Thymus (tissue), 11 donors: ENCODE results near the gene TMEM145. TPM values are rescaled to one million over a fixed set of nuclear protein-coding genes. Genes with fewer than 3 reads are reported as not detected.
"Not testable (repeated sequence)": the region's sequence is repeated elsewhere in the genome, so short reads cannot be mapped to it uniquely, and the experiment has no call there.

ENCODE experiments used
- DNase-seq, 9 donors: peaks; one replicate each; pipeline ENCODE4 v3.0.0-alpha.2; 2013; ENCODE audit warnings: low spot score in 9 of 9, low read depth in 6 of 9, missing footprints in 1 of 9
- H3K27ac ChIP-seq, 2 donors: one replicate each; pipeline ENCODE4 v1.5.1; 2013; ENCODE audit warnings: control low read depth in 1 of 2, low read depth in 1 of 2, low read length in 1 of 2, mild to moderate bottlenecking in 1 of 2, moderate library complexity in 1 of 2
- H3K27me3 ChIP-seq, 2 donors: one replicate each; pipeline ENCODE4 v1.5.1; 2013; ENCODE audit warnings: low read length in 1 of 2; ENCODE audit not compliant: control insufficient read depth in 2 of 2, insufficient read depth in 1 of 2
- H3K36me3 ChIP-seq, 2 donors: one replicate each; pipeline ENCODE4 v1.5.1; 2013; ENCODE audit warnings: low read length in 1 of 2, mild to moderate bottlenecking in 1 of 2, moderate library complexity in 1 of 2; ENCODE audit not compliant: control insufficient read depth in 2 of 2, insufficient read depth in 2 of 2
- H3K4me1 ChIP-seq, 2 donors: one replicate each; pipeline ENCODE4 v1.5.1; 2013; ENCODE audit warnings: low read length in 2 of 2; ENCODE audit not compliant: control insufficient read depth in 2 of 2, insufficient read depth in 2 of 2
- H3K4me3 ChIP-seq, 2 donors: one replicate each; pipeline ENCODE4 v1.5.1; 2013; ENCODE audit warnings: low read length in 2 of 2, control low read depth in 1 of 2, mild to moderate bottlenecking in 1 of 2
- H3K9me3 ChIP-seq, 2 donors: one replicate each; pipeline ENCODE4 v1.5.1; 2013; ENCODE audit warnings: low read length in 1 of 2, mild to moderate bottlenecking in 1 of 2; ENCODE audit not compliant: control insufficient read depth in 2 of 2, insufficient read depth in 1 of 2
- WGBS: extraction: QIAGEN DNeasy Blood & Tissue Kit; methylation state at CpG from one replicate; pipeline ENCODE4 v1.1.7; 2013; 5-methylcytosine and 5-hydroxymethylcytosine counted together
- polyA plus RNA-seq: library from polyadenylated mRNA; stranded (reverse); fragments of 200-250 nt; gene quantifications from one replicate; pipeline ENCODE4 v1.2.3, GENCODE V29; 2013
- total RNA-seq: library from RNA; stranded (reverse); fragments of 120-200 nt; gene quantifications from one replicate; pipeline ENCODE4 v1.2.4, GENCODE V29; 2013
- donor health status: healthy.

TMEM145 gene
- total and polyA plus RNA-seq, 2 donors = 0.78 TPM; not detected in 1

- Histone ChIP-seq H3K4me3 (no peak overlapping the region), H3K27ac (no peak overlapping the region), H3K4me1 (no peaks in the 10 kb centered on the region), H3K36me3 (peaks cover 2 to 5% of the 10 kb centered on the region in 2 donors), H3K27me3 (no peaks in the 10 kb centered on the region), H3K9me3 (no peaks in the 10 kb centered on the region)
- 97% methylated on average over 21 of the region's 21 CpGs for WGBS
- DNase-seq = no peak
Observed at GRCh38 chr19:42333975-42334696, 21.0 kb downstream of the TMEM145 start.

DNA sequence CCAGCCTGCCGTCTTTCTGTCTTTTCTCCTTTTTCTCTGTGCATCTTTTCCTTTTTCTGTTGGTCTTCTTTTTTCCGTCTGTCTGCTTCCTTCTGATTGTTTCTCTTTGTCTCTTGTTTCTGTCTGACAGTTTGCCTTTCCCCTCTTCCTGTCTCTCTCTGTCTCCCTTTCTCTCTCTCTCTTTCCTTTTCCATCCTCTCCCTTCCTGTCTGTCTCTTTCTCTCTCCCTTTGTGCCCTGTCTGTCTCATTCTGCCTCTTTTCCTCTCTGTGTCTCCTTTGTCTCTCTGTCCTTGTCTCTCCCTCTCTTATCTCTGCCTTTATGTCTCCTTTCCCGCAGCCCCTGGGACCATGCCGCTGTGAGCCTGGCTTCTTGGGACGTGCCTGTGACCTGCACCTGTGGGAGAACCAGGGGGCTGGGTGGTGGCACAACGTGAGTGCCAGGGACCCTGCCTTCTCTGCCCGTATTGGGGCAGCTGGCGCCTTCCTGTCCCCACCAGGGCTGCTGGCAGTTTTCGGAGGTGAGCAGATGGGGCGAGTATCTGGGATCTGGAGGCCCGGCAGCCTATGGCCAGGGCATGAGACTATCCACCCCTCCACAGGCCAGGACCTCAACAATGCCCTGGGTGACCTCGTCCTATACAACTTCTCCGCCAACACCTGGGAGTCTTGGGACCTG is 21.7 kb downstream of the TMEM145 start:
- Histone ChIP-seq H3K4me1 (no peaks in the 10 kb centered on the region), H3K27ac (no peak overlapping the region), H3K9me3 (no peaks in the 10 kb centered on the region), H3K36me3 (peaks cover 2 to 5% of the 10 kb centered on the region in 2 donors), H3K4me3 (no peak overlapping the region), H3K27me3 (no peaks in the 10 kb centered on the region)
- WGBS = 96% methylated on average over 13 of the region's 13 CpGs
- no peak for DNase-seq

DNA sequence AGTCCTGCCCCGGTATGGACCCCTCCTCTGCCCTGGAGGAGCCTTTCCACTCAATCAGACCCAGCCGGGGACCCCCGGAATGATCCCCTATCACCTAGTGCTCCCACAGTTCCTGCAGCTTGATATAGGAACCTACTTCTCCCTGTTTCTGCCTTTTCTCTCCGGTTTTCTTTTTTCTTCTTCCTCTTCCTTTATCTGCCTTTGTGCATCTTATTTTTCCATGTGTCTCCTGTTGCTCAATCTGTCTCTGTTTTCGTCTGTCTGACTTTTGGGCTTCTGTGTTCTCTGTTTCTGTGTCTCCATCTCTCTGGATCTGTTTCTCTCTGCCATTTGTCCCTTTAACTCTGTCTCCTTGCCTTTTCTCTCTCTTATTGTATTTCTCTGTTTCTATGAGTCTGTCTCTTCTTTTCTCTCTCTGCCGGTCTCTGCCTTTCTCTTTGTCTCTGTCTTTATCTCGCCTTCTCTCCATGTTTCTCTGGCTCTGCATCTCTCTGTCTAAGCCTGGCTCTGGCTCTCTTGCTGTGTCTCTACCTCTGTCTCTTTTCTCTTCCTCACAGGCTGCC is 22.3 kb downstream of the TMEM145 start:
- 95% methylated on average over 7 of the region's 7 CpGs for WGBS

GRCh38 chr19:42335971-42336370 is 22.9 kb downstream of the TMEM145 start:
- DNase-seq = no peak
- Histone ChIP-seq H3K4me3 (no peak overlapping the region), H3K4me1 (no peaks in the 10 kb centered on the region), H3K9me3 (no peaks in the 10 kb centered on the region), H3K27ac (no peak overlapping the region), H3K27me3 (no peaks in the 10 kb centered on the region), H3K36me3 (peaks cover 2 to 5% of the 10 kb centered on the region in 2 donors)
- 98% methylated on average over 19 of the region's 19 CpGs for WGBS

More for the DNA sequence above, 22.3 kb downstream of the TMEM145 start:
- Histone ChIP-seq H3K9me3 (no peaks in the 10 kb centered on the region), H3K36me3 (peaks cover 2 to 5% of the 10 kb centered on the region in 2 donors), H3K4me3 (no peak overlapping the region), H3K27ac (no peak overlapping the region), H3K27me3 (no peaks in the 10 kb centered on the region), H3K4me1 (no peaks in the 10 kb centered on the region)
- no peak for DNase-seq

GRCh38 chr19:42339126-42339860 is 26.2 kb downstream of the TMEM145 start:
- H3K27ac ChIP-seq, H3K9me3 ChIP-seq, H3K4me3 ChIP-seq, H3K27me3 ChIP-seq, H3K4me1 ChIP-seq, DNase-seq: not testable (repeated sequence)
- 96% methylated on average over 7 of the region's 7 CpGs for WGBS
- H3K36me3 ChIP-seq = peaks cover 2 to 12% of the 10 kb centered on the region in 2 donors

DNA sequence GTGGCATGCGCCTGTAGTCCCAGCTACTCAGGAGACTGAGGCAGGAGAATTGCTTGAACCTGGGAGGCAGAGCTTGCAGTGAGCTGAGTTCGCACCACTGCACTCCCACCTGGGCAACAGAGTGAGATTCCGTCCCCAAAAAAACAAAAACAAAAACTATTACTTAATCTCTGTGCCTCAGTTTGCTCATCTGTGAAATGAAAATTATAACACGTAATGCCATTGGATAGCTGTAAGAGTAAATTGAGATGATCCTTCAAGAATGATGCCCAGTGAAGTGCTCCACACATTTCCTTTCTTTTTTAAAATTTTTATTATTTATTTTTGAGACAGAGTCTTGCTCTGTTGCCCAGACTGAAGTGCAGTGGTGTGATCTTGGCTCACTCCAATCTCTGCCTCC is 26.8 kb downstream of the TMEM145 start:
- H3K36me3 ChIP-seq = peaks cover 2 to 12% of the 10 kb centered on the region in 2 donors
- WGBS = 97% methylated on average over 4 of the region's 4 CpGs
- DNase-seq, H3K4me1 ChIP-seq, H3K9me3 ChIP-seq, H3K27ac ChIP-seq, H3K27me3 ChIP-seq, H3K4me3 ChIP-seq: not testable (repeated sequence)

- WGBS = 97% methylated on average over 17 of the region's 17 CpGs
- Histone ChIP-seq H3K9me3 (no peaks in the 10 kb centered on the region), H3K27ac (no peak overlapping the region), H3K4me1 (no peaks in the 10 kb centered on the region), H3K27me3 (no peaks in the 10 kb centered on the region), H3K4me3 (no peak overlapping the region), H3K36me3 (peaks cover 0 to 9% of the 10 kb centered on the region in 2 donors)
- DNase-seq = no peak
Observed at GRCh38 chr19:42343344-42344110, 30.4 kb downstream of the TMEM145 start.

DNA sequence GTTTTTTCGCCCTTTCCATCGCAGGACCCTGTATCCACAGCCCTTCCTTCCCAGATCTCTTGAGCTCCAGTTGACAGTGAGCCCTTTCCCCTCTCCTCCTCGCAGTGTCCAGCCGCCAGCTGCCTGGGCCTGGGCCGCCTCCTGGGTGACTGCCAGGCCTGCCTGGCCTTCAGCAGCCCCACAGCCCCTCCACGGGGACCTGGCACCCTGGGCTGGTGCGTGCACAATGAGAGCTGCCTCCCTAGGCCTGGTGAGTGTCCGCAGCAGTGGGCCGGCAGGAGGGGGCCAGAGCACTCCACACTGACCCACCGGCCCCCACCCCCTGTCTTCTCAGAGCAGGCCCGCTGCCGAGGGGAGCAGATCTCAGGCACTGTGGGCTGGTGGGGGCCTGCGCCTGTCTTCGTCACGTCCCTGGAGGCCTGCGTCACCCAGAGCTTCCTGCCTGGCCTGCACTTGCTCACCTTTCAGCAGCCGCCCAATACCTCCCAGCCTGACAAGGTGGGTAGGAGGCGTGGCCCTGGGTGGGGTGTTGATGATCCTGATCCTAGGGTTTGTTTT is 31.3 kb downstream of the TMEM145 start:
- H3K36me3 ChIP-seq = peaks cover 0 to 9% of the 10 kb centered on the region in 2 donors
- no peak overlapping the region for H3K4me3 ChIP-seq
- no peaks in the 10 kb centered on the region for H3K9me3 ChIP-seq
- H3K27me3 ChIP-seq = no peaks in the 10 kb centered on the region
- H3K27ac ChIP-seq = no peak overlapping the region
- WGBS = 97% methylated on average over 18 of the region's 18 CpGs
- H3K4me1 ChIP-seq = no peaks in the 10 kb centered on the region
- no peak for DNase-seq
